ENCODE measurements around the gene KCNIP4. TPM values are rescaled to one million over a fixed set of nuclear protein-coding genes. Genes with fewer than 3 reads are reported as not detected.

Gene KCNIP4
- total RNA-seq, 2 experiments from 2014 or later, result not detected

DNA sequence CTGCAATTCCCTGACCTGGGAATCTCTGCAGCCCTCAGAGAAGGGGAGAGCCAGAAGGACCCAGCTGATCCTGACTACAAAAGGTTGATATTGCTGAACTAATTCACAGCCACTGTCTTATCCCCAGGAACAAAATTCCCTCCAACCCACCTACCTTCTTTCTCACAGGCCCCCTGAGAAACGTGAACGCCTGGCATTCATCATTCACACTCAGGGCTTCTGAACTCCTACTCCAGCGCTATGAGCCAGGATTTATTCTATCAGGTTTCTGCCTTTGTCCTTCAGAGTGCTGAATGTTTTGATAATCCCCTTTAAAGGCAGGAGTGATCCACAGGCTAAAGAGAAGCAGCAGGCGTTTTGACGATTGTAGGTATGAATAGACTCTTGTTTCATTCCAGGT lies 76.5 kb downstream of the KCNIP4 start:
- intact Hi-C loops (cut with micrococcal nuclease), result no loop called here
- Mint-ChIP-seq H3K4me3 (no peak overlapping the region), H3K27me3 (ENCODE audit: low read depth) (no peaks in the 10 kb centered on the region), H3K27ac (no peak overlapping the region), H3K9me3 (peaks cover 2% of the 10 kb centered on the region), H3K36me3 (ENCODE audit: low read depth) (no peaks in the 10 kb centered on the region), H3K4me1 (ENCODE audit: low read depth) (no peaks in the 10 kb centered on the region)
- DNase-seq, result no peak
- CTCF ChIA-PET, result no interaction called here

DNA sequence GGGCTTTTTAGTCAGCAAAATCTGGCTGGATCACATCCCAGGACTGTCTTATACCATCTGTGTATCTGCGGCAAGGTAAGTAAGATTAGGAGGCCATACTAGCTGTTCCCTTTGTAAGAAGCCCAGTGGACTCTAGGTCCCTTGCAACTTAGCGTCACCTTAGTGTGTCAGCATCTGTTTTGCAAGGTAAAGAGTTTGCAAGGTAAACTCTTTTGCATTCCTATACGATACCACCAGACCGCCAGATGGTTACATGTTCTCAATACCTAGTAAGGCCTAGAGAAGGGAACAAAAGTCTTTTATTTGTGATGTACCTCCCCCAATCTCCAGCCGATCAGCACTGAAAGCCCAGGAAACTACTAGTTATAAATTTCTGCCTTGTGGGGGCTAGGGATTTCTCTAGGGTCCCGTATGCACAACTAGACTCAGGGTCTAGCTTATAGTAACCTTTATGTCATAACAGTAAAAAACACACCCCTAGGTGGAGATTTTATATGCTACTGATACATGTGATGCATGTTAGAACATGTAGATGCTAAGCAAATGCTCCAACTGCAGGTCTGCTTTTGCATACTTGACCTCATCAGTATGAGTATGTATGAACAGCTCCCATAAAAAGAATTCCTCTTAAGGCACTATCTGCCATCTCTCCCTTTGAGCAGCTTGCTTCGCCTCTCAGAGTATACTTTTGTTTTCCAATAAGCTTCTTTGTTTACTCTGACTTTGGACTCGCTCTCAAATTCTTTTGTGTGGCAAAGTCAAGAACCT lies 78.4 kb downstream of the KCNIP4 start:
- no peak for DNase-seq
- no peak overlapping the region for H3K4me3 Mint-ChIP-seq
- H3K9me3 Mint-ChIP-seq, result peaks cover 4% of the 10 kb centered on the region
- intact Hi-C loops (cut with micrococcal nuclease), result no loop called here
- no peaks in the 10 kb centered on the region for H3K4me1 Mint-ChIP-seq (ENCODE audit: low read depth)
- no peaks in the 10 kb centered on the region for H3K36me3 Mint-ChIP-seq (ENCODE audit: low read depth)
- no peaks in the 10 kb centered on the region for H3K27me3 Mint-ChIP-seq (ENCODE audit: low read depth)
- CTCF ChIA-PET, result interaction anchor here (0.6 kb wide), 1 partner anchor 514 kb away, joined by 8 read pairs; no protein-coding TSS in a partner anchor
- H3K27ac Mint-ChIP-seq, result no peak overlapping the region

DNA sequence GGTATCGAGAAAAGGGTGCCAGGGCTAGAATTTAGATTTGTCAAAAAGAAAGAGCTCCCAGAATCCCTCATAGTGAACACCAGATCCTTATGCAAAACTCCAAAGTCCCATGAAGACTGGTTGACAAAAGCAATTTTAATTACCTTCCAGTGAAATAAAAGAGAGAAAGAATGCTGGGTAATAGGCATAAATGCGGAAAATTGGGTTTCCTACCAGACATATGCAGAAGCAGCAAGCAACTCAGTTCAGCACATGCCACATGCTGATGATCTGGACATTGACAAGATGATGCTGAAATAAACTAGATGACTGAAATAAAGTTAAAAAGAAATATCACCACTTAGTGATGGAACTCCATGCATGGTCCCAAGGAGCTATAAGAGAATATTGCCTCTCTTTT lies 83.9 kb downstream of the KCNIP4 start:
- Mint-ChIP-seq H3K36me3 (ENCODE audit: low read depth) (no peaks in the 10 kb centered on the region), H3K4me1 (ENCODE audit: low read depth) (no peaks in the 10 kb centered on the region), H3K27me3 (ENCODE audit: low read depth) (peaks cover 3% of the 10 kb centered on the region), H3K9me3 (peaks cover 7% of the 10 kb centered on the region), H3K4me3 (no peak overlapping the region), H3K27ac (no peak overlapping the region)
- CTCF ChIA-PET, result interaction anchor here (0.5 kb wide), 1 partner anchor 1469 kb away, joined by 5 read pairs; no protein-coding TSS in a partner anchor
- no peak for DNase-seq
- intact Hi-C loops (cut with micrococcal nuclease), result no loop called here

DNA sequence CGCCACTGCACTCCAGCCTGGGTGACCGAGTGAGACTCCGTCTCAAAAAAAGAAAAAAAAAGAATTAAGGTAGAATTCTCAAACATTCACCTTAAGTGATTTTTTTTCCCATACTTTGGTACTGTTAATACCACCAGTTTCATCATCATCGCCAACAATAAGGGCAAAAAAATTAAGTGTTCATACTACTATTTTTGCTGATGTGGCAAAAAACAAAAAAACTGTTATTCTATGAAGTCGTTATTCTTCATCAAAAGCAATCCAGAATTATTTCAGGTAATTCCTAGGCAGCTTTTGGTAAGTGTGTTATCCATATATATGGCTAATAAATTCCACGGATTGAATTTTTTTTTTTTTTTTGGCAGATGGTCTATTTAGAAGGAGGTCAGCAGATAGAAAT lies 85.7 kb downstream of the KCNIP4 start:
- Mint-ChIP-seq H3K36me3 (ENCODE audit: low read depth) (no peaks in the 10 kb centered on the region), H3K9me3 (peaks cover 7% of the 10 kb centered on the region), H3K4me3 (no peak overlapping the region), H3K27ac (no peak overlapping the region), H3K4me1 (ENCODE audit: low read depth) (no peaks in the 10 kb centered on the region), H3K27me3 (ENCODE audit: low read depth) (peaks cover 3% of the 10 kb centered on the region)
- CTCF ChIA-PET, result no interaction called here
- intact Hi-C loops (cut with micrococcal nuclease), result no loop called here
- no peak for DNase-seq

DNA sequence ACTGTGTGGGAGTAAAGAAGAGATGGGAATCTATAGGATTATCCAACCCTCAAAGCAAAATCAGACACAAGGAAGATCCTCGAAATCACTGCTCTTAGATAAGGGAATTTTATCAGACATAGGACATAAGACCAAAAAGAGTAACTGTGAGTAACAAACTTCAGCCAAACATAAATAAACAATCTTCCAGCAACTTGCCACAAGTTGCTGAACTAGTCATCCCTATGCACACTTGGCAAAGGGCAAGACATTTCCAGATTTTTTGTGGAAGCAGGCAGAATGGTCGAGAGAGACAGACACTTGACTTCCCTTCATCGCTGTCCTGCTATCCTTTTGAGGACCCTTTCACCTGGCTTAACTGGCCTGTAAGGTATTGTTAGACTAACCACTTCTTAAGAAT lies 89.6 kb downstream of the KCNIP4 start:
- intact Hi-C loops (cut with micrococcal nuclease), result no loop called here
- Mint-ChIP-seq H3K27ac (no peak overlapping the region), H3K9me3 (peaks cover 4% of the 10 kb centered on the region), H3K4me1 (ENCODE audit: low read depth) (no peaks in the 10 kb centered on the region), H3K27me3 (ENCODE audit: low read depth) (peaks cover 5% of the 10 kb centered on the region), H3K36me3 (ENCODE audit: low read depth) (no peaks in the 10 kb centered on the region), H3K4me3 (no peak overlapping the region)
- CTCF ChIA-PET, result no interaction called here
- DNase-seq, result no peak

DNA sequence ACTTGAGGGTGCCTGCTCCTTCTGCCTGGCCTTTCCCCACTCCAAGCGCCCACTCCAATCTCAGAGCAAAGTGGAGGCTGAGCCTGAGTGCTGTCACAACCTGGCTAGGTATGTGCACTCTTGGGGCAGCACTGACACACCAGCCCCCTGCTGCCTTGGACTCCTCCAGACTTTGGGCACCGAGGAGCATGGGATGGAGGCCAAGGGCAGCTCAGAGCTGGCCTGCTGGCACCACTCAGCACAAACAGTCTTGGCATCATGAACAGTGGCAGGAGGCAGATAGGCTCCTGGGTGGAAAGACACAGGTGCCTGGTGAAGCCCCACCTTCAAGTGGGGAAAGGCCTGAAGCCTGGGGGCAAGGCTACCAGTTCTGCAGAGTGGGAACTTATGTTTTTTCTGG lies 91.8 kb downstream of the KCNIP4 start:
- Mint-ChIP-seq H3K27me3 (ENCODE audit: low read depth) (peaks cover 2% of the 10 kb centered on the region), H3K36me3 (ENCODE audit: low read depth) (no peaks in the 10 kb centered on the region)
- intact Hi-C loops (cut with micrococcal nuclease), result no loop called here

DNA sequence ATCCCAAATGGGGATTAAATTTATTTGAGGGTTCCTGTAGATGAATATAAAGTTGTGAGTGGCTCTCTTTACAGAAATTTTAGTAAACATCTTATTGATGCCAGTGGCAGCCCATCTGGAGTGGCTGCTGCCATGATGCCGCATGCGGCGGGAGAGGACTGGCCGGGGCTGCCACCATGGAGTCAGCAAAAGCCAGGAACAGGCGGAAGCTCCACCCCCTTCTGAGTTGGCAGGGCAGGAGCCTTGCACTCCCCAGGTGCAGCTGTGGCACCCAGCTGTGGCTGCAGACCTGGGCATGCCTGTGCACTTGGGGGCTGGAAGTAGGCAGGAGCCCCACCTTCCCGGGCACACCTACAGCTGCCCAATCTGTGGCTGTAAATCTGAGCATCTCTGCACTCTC lies 92.3 kb downstream of the KCNIP4 start:
- intact Hi-C loops (cut with micrococcal nuclease), result no loop called here
- DNase-seq, result no peak
- Mint-ChIP-seq H3K27ac (no peak overlapping the region), H3K36me3 (ENCODE audit: low read depth) (no peaks in the 10 kb centered on the region), H3K9me3 (no peaks in the 10 kb centered on the region), H3K4me1 (ENCODE audit: low read depth) (no peaks in the 10 kb centered on the region), H3K27me3 (ENCODE audit: low read depth) (peaks cover 2% of the 10 kb centered on the region), H3K4me3 (no peak overlapping the region)
- CTCF ChIA-PET, result no interaction called here

More for the DNA sequence above, 91.8 kb downstream of the KCNIP4 start:
- Mint-ChIP-seq H3K9me3 (peaks cover under 1% of the 10 kb centered on the region), H3K4me1 (ENCODE audit: low read depth) (no peaks in the 10 kb centered on the region), H3K4me3 (no peak overlapping the region), H3K27ac (no peak overlapping the region)
- CTCF ChIA-PET, result interaction anchor here (0.6 kb wide), 1 partner anchor 949 kb away, joined by 3 read pairs; no protein-coding TSS in a partner anchor
- DNase-seq, result no peak

DNA sequence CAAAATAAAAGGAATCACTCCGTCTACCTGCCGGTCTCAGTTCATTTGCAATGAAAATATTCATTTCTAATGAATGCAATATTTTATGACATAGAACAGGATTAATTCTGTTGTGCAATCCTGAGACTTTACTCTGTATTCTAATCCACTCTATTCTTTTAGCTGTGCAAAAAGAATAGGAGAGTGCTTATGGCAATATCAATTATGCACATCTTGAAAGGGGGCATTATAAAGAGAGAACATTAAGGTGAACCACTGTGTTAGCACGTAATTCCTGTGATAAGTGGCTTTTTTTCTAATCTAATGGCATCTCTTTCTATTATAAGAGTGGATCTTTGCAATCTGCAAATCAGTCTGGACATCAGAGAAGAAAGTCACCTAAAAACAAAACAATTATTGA lies 99.5 kb downstream of the KCNIP4 start:
- DNase-seq, result no peak
- Mint-ChIP-seq H3K9me3 (no peaks in the 10 kb centered on the region), H3K4me1 (ENCODE audit: low read depth) (no peaks in the 10 kb centered on the region), H3K27me3 (ENCODE audit: low read depth) (peaks cover 1% of the 10 kb centered on the region), H3K36me3 (ENCODE audit: low read depth) (no peaks in the 10 kb centered on the region), H3K4me3 (no peak overlapping the region), H3K27ac (no peak overlapping the region)
- CTCF ChIA-PET, result no interaction called here
- intact Hi-C loops (cut with micrococcal nuclease), result no loop called here

DNA sequence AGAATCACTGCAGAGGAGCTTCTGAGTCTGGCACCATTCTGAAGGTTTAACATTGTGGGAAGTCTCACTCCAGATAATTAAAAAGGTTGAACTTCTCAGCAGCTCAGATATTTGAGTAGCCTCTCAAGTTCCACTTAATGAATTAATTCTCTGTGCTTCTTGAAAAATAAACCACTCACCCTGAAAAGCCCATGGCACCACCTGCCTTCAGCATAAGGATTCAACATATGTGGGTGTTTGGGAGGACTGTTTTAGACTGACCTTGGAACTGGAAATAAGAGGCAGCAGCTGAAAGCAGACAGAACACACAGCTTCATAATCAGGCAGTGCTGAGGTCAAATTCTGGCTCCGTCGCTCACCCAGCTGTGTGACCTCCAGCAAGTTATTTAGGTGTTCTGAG lies 100.6 kb downstream of the KCNIP4 start:
- intact Hi-C loops (cut with micrococcal nuclease), result no loop called here
- no peaks in the 10 kb centered on the region for H3K9me3 Mint-ChIP-seq
- H3K36me3 Mint-ChIP-seq (ENCODE audit: low read depth), result no peaks in the 10 kb centered on the region
- no peaks in the 10 kb centered on the region for H3K4me1 Mint-ChIP-seq (ENCODE audit: low read depth)
- no peak for DNase-seq
- CTCF ChIA-PET, result no interaction called here
- no peak overlapping the region for H3K4me3 Mint-ChIP-seq
- H3K27me3 Mint-ChIP-seq (ENCODE audit: low read depth), result peaks cover 1% of the 10 kb centered on the region
- no peak overlapping the region for H3K27ac Mint-ChIP-seq

DNA sequence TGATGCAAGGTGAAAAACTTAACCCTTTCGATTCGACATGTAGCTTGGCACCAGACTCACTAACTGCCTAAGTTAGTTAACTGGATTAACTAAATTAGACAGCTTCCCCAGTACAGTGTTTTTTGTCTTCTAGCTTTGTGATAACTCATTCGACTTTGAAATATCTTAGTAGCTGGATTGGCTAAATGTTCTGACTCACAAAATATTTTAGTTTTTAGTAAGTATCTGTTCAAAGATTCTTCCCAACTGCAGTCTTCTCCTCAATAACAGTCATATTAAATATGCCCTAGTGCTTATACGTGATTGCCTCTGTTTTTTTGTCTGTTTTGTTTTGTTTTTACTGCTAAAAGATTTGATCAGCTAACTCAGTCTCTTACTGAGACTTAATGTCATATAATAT lies 102.9 kb downstream of the KCNIP4 start:
- H3K4me1 Mint-ChIP-seq (ENCODE audit: low read depth), result no peaks in the 10 kb centered on the region
- CTCF ChIA-PET, result no interaction called here
- no peaks in the 10 kb centered on the region for H3K27me3 Mint-ChIP-seq (ENCODE audit: low read depth)
- no peak overlapping the region for H3K27ac Mint-ChIP-seq
- H3K9me3 Mint-ChIP-seq, result no peaks in the 10 kb centered on the region
- intact Hi-C loops (cut with micrococcal nuclease), result no loop called here
- H3K4me3 Mint-ChIP-seq, result no peak overlapping the region
- DNase-seq, result no peak
- H3K36me3 Mint-ChIP-seq (ENCODE audit: low read depth), result no peaks in the 10 kb centered on the region

DNA sequence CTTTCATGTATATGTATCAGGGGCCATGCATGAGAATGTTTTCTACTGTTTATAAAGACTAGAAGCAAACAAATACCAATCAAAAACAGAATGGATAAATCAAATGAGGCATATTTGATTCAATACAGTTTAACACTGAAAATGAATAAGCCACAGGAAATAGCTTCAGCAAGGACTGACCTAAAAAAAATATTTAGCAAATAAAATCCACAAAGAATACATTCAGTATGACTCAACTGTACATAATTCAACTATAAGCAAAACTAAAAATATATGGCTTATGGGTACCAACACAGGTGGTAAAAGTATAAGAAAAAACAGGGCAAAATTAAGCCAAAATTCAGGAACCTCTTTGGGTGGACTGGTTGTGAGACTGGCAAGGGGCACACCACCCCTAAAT lies 112.9 kb downstream of the KCNIP4 start:
- no peaks in the 10 kb centered on the region for H3K4me1 Mint-ChIP-seq (ENCODE audit: low read depth)
- CTCF ChIA-PET, result no interaction called here

DNA sequence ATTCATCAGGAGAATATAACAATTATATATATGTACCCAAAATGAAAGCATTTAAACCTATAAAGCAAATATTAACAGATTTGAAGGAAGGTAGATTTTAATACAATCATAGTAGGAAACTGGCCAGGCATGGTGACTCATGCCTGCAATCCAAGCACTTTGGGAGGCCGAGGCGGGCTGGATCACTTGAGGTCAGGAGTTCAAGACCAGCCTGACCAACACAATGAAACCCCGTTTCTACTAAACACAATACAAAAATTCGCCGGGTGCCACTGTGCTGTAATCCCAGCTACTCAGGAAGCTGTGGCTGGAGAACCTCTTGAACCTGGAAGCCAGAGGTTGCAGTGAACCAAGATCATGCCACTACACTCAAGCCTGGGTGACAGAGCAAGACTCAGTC lies 118.3 kb downstream of the KCNIP4 start:
- CTCF ChIA-PET, result no interaction called here
- Mint-ChIP-seq H3K4me1 (ENCODE audit: low read depth) (no peaks in the 10 kb centered on the region), H3K4me3 (no peak overlapping the region), H3K27me3 (ENCODE audit: low read depth) (peaks cover 2% of the 10 kb centered on the region), H3K9me3 (peaks cover 1% of the 10 kb centered on the region), H3K27ac (no peak overlapping the region), H3K36me3 (ENCODE audit: low read depth) (no peaks in the 10 kb centered on the region)
- DNase-seq, result no peak
- intact Hi-C loops (cut with micrococcal nuclease), result no loop called here

More for the DNA sequence above, 112.9 kb downstream of the KCNIP4 start:
- Mint-ChIP-seq H3K36me3 (ENCODE audit: low read depth) (no peaks in the 10 kb centered on the region), H3K27ac (no peak overlapping the region), H3K4me3 (no peak overlapping the region), H3K9me3 (peaks cover 1% of the 10 kb centered on the region), H3K27me3 (ENCODE audit: low read depth) (no peaks in the 10 kb centered on the region)
- no peak for DNase-seq
- intact Hi-C loops (cut with micrococcal nuclease), result no loop called here

DNA sequence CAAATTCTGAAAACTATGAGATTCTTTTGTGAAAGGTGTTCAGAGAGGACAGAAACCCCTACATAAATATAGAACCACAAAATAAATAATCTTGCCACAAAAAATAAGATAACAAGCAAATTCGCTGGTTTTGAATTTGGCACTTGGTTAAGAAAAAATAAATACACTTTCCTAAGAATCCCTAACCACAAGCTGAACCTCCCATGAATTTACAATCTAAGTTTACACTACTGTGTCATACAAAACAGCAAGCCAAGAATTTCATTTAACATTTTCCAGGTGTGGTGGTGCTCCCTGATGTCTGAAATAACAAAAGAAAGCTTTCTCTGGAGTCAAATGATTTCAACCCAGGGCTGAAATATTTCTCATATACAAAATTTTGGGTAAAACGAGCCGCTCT lies 121.0 kb downstream of the KCNIP4 start:
- CTCF ChIA-PET, result no interaction called here
- no peaks in the 10 kb centered on the region for H3K4me1 Mint-ChIP-seq (ENCODE audit: low read depth)
- intact Hi-C loops (cut with micrococcal nuclease), result no loop called here
- peaks cover 2% of the 10 kb centered on the region for H3K27me3 Mint-ChIP-seq (ENCODE audit: low read depth)
- H3K27ac Mint-ChIP-seq, result no peak overlapping the region
- H3K36me3 Mint-ChIP-seq (ENCODE audit: low read depth), result no peaks in the 10 kb centered on the region
- no peak overlapping the region for H3K4me3 Mint-ChIP-seq
- peaks cover 1% of the 10 kb centered on the region for H3K9me3 Mint-ChIP-seq
- no peak for DNase-seq

Data from activated naive CD4-positive, alpha-beta T cell treated with anti-CD3 and anti-CD28 coated beads for 36 hours (primary cell).